PC-3 (cell line): ENCODE results near the gene NRDE2.

Experiments
- EZH2 ChIP-seq: fragments of 300-600 bp; sonication (generic); IDR thresholded peaks from one replicate; pipeline ENCODE4 v1.6.1; 2017; ENCODE audit warnings: antibody characterized with exemption, mild to moderate bottlenecking, low read length; ENCODE audit not compliant: unreplicated experiment
- EZH2phosphoT487 ChIP-seq: fragments of 300-600 bp; sonication (generic); IDR thresholded peaks from 2 replicates; pipeline ENCODE4 v1.6.1; 2018; ENCODE audit warnings: mild to moderate bottlenecking, antibody characterized with exemption, low read length, borderline replicate concordance
- TF ChIP-seq, protein P1 (sequence below): fragments of 300-600 bp; sonication (generic); conservative IDR thresholded peaks from 2 replicates; pipeline ENCODE4 v1.5.1; 2017; ENCODE audit warnings: antibody characterized with exemption, low read depth, mild to moderate bottlenecking, low read length

DNA sequence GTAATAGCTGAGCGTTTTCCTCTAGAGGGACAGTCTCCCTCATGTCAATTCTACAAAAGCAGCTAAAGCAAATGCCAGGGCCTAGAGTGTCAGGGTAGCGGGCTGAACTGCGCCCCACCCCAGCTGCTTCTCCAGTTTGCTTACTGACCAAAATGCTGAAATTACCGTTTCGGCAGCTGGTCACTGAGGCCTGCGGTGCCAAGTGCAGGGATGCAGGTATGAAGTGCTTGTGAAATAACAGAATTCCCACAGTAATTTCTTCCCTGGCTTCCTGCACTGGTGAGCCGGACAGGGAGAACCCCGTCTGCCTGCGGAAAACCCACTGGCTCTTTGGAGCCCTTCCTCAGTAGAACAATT is 56.3 kb downstream of the NRDE2 start:
- TF ChIP-seq, protein P1, sequence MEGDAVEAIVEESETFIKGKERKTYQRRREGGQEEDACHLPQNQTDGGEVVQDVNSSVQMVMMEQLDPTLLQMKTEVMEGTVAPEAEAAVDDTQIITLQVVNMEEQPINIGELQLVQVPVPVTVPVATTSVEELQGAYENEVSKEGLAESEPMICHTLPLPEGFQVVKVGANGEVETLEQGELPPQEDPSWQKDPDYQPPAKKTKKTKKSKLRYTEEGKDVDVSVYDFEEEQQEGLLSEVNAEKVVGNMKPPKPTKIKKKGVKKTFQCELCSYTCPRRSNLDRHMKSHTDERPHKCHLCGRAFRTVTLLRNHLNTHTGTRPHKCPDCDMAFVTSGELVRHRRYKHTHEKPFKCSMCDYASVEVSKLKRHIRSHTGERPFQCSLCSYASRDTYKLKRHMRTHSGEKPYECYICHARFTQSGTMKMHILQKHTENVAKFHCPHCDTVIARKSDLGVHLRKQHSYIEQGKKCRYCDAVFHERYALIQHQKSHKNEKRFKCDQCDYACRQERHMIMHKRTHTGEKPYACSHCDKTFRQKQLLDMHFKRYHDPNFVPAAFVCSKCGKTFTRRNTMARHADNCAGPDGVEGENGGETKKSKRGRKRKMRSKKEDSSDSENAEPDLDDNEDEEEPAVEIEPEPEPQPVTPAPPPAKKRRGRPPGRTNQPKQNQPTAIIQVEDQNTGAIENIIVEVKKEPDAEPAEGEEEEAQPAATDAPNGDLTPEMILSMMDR, result no peak
- TF ChIP-seq EZH2phosphoT487 (no peak), EZH2 (no peak)
